Muscle of leg (tissue), 11 donors: ENCODE measurements around the gene TNIP1. TPM values are rescaled to one million over a fixed set of nuclear protein-coding genes. Genes with fewer than 3 reads are reported as not detected.

Source experiments
- DNase-seq: peaks from one replicate; pipeline ENCODE4 v3.0.0; 2013
- H3K27ac ChIP-seq: one replicate; pipeline ENCODE4 v1.5.1; 2013; ENCODE audit warnings: mild to moderate bottlenecking, low read length, control low read depth
- H3K27me3 ChIP-seq: one replicate; pipeline ENCODE4 v1.6.1; 2013; ENCODE audit warnings: low read length; ENCODE audit not compliant: control insufficient read depth, insufficient read depth
- H3K36me3 ChIP-seq: one replicate; pipeline ENCODE4 v1.6.1; 2013; ENCODE audit warnings: low read length; ENCODE audit not compliant: control insufficient read depth, insufficient read depth
- H3K4me1 ChIP-seq: one replicate; pipeline ENCODE4 v1.6.1; 2013; ENCODE audit warnings: low read length; ENCODE audit not compliant: control insufficient read depth, insufficient read depth
- H3K4me3 ChIP-seq: one replicate; pipeline ENCODE4 v1.5.1; 2013; ENCODE audit warnings: low read length, control low read depth
- H3K9me3 ChIP-seq: replicated peaks from 2 replicates; pipeline ENCODE4 v1.6.1; 2013; ENCODE audit warnings: low read depth, low read length; ENCODE audit not compliant: control insufficient read depth
- WGBS: methylation state at CpG from one replicate; pipeline ENCODE4 v1.1.5; 2013; ENCODE audit warnings: missing lambda C conversion rate; ENCODE audit not compliant: insufficient coverage; 5-methylcytosine and 5-hydroxymethylcytosine counted together
- polyA plus RNA-seq, 8 donors: library from polyadenylated mRNA; unstranded; fragments of 120-200 nt; gene quantifications; one replicate each; pipeline versions ENCODE4 v1.2.1 to v1.2.3, GENCODE V29; 2013; ENCODE audit warnings: inconsistent platforms in 1 of 8, low replicate concordance in 1 of 8; ENCODE audit not compliant: insufficient read length in 8 of 8, insufficient read depth in 1 of 8
- total RNA-seq: library from RNA; stranded (reverse); fragments of 120-200 nt; gene quantifications from one replicate; pipeline ENCODE4 v1.2.4, GENCODE V29; 2013

TNIP1 gene
- total and polyA plus RNA-seq, 9 donors, result 51.3 to 102 (median 89.2) TPM

- Histone ChIP-seq H3K4me1 (peaks cover 47% of the 10 kb centered on the region), H3K27me3 (no peaks in the 10 kb centered on the region), H3K9me3 (no peaks in the 10 kb centered on the region), H3K36me3 (no peaks in the 10 kb centered on the region), H3K27ac (peak overlapping the region; percentile 73), H3K4me3 (peak overlapping the region; percentile 23)
- DNase-seq, result no peak
- 100% methylated on average over 1 of the region's 10 CpGs for WGBS
These were observed 6.1 kb upstream of the TNIP1 start for GRCh38 chr5:151086905-151087360.

GRCh38 chr5:151086192-151086869, 5.5 kb upstream of the TNIP1 start:
- no peak for DNase-seq
- peaks cover 50% of the 10 kb centered on the region for H3K4me1 ChIP-seq
- peak overlapping the region; percentile 23 for H3K4me3 ChIP-seq
- H3K27me3 ChIP-seq, result no peaks in the 10 kb centered on the region
- H3K9me3 ChIP-seq, result no peaks in the 10 kb centered on the region
- H3K36me3 ChIP-seq, result no peaks in the 10 kb centered on the region
- H3K27ac ChIP-seq, result peak overlapping the region; percentile 73
- WGBS, result 52% methylated on average over 5 of the region's 6 CpGs

- 31% methylated on average over 7 of the region's 9 CpGs for WGBS
- no peaks in the 10 kb centered on the region for H3K9me3 ChIP-seq
- peak; percentile 61 for DNase-seq
- H3K36me3 ChIP-seq, result no peaks in the 10 kb centered on the region
- H3K27ac ChIP-seq, result peak overlapping the region; percentile 73
- no peaks in the 10 kb centered on the region for H3K27me3 ChIP-seq
- H3K4me1 ChIP-seq, result peaks cover 50% of the 10 kb centered on the region
- no peak overlapping the region for H3K4me3 ChIP-seq
These were observed 4.7 kb upstream of the TNIP1 start for GRCh38 chr5:151085517-151086041.

DNA sequence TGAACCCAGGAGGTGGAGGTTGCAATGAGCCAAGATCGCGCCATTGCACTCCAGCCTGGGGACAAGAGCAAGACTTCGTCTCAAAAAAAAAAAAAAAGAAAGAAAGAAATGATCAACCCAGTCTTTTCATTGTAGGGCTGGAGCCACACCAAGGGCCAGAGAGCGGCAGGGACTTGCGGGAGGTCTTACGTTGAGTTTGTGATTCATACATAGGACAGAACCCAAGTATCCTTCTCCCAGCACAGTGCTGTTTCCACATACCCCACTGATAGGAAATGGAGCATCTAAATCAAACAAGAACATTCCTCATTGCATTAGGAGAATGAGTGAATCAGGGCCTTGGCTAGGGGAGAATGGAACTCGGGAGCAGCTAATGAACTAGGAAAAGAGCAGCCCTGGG, 3.5 kb upstream of the TNIP1 start:
- H3K4me3 ChIP-seq, result no peak overlapping the region
- H3K36me3 ChIP-seq, result no peaks in the 10 kb centered on the region
- no peaks in the 10 kb centered on the region for H3K9me3 ChIP-seq
- WGBS, result 100% methylated on average over 1 of the region's 7 CpGs
- peak overlapping the region; percentile 15 for H3K27ac ChIP-seq
- H3K4me1 ChIP-seq, result peaks cover 56% of the 10 kb centered on the region
- no peaks in the 10 kb centered on the region for H3K27me3 ChIP-seq
- no peak for DNase-seq

- peak; percentile 78 for DNase-seq
- Histone ChIP-seq H3K27ac (peak overlapping the region; percentile 99), H3K9me3 (no peaks in the 10 kb centered on the region), H3K27me3 (no peaks in the 10 kb centered on the region), H3K36me3 (peaks cover 8% of the 10 kb centered on the region), H3K4me3 (no peak overlapping the region), H3K4me1 (peaks cover 56% of the 10 kb centered on the region)
- no CpG with 5 or more reads among the region's 3 CpGs for WGBS
These were observed 2.3 kb upstream of the TNIP1 start for GRCh38 chr5:151083081-151083676.

DNA sequence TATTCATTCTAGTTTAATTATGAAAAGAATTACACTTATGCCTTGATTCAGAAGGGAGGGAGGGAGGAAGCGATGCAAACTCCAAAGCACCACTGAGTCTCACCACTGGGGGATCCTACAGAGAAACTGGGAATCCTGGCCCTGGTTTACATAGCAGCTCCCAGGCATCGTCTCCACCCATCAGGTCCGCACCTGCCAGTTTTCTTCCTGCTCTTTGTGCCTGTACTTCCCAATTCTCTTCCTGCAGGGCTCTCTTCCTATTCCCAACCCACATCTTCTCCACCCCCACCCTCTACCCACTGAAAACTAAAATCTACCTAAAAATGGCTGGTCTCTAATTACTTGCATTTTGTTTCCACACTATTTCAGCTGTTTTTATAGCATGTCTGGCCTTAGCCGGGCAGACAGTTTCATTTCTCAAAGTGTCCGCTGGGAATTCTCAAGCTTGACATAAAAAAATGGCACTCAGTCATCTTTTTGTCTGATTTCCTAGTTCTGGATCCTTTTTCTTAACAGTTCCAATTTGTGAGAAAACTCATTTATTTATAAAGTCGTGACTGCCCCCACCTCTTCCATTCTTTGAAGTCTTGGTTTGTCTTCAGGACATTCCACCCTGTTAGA, 1.6 kb upstream of the TNIP1 start:
- H3K27me3 ChIP-seq, result no peaks in the 10 kb centered on the region
- peaks cover 11% of the 10 kb centered on the region for H3K36me3 ChIP-seq
- peaks cover 52% of the 10 kb centered on the region for H3K4me1 ChIP-seq
- WGBS, result 51% methylated on average over 4 of the region's 6 CpGs
- no peak for DNase-seq
- H3K27ac ChIP-seq, result peak overlapping the region; percentile 99
- H3K4me3 ChIP-seq, result no peak overlapping the region
- H3K9me3 ChIP-seq, result no peaks in the 10 kb centered on the region

DNA sequence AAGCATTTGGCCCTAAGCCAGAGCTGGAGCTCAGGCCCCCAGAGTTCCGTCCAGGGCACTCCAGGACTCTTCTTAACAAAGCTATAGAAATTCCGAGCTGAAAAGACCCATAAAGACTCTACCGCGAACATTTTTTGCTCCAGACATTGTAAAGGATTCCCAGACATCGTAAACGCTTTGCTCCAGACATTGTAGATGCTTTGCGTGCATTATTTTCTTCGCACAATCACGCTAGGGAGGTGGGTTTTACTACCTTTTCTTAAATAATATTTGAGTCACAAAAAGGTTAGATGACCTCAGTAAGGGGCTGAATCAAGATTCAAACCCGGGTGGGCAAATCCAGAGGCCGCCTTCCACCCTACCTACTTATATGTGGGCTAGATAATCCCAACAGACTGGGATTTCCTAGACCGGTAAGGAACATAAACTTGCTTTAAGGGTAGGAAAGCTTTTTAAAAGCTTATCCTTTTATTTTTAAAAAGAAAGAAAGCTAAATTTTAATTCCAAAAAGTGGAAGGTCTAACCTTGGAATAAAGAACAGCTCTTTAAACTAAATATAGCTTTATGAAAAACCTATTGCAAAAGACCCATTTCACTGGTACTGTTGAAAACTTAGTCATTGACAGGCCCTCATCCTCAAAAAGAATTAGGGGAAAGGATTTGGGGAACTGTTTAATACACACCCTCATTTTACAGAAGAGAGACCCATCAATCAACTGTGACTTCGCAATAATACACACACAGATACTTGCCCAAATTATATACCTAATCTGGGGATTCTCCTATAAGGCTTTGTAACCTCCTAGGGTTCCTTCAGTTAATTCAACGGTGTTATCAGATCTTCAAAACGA, 822 bp upstream of the TNIP1 start:
- peak overlapping the region; percentile 79 for H3K4me3 ChIP-seq
- H3K27me3 ChIP-seq, result no peaks in the 10 kb centered on the region
- H3K27ac ChIP-seq, result peak overlapping the region; percentile 99
- H3K36me3 ChIP-seq, result peaks cover 11% of the 10 kb centered on the region
- H3K9me3 ChIP-seq, result no peaks in the 10 kb centered on the region
- H3K4me1 ChIP-seq, result peaks cover 45% of the 10 kb centered on the region
- DNase-seq, result peak; percentile 94
- WGBS, result 0% methylated on average over 1 of the region's 15 CpGs

DNA sequence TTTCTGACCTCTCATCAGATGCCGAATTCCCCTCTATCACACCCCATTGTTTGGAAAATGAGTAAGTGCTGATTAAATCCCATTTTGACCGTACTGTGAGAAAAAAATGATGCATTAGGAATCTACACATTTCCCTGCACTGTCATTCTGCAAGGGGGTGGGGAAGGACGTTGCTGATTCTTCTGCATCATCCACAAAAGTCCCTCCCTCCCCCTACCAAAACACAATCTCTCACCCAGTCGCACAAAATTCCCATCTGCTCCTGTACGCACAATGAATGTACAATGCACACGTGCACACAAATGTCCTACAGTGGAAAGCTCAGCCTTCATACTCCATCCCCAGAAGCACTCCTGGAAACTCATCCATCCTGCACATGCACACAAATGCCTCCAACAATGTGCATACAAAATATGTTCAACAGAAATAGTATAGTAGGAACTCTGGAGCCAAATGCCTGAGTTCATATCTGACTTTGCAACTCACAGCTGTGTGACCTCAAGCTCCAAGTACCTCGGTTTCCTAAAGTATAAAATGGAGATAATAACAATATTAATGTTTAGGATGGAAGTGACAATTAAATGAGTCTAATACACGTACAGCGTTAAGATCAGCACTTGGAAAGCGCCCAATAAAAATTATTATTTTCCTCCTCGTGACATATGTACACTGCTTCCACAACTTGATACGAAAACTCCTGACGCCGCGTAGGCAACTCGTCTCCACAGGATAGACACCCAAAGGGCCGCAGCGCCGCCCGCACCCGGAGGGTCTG, 809 bp downstream of the TNIP1 start:
- Histone ChIP-seq H3K36me3 (peaks cover 11% of the 10 kb centered on the region), H3K4me1 (peaks cover 36% of the 10 kb centered on the region), H3K9me3 (no peaks in the 10 kb centered on the region), H3K4me3 (peak overlapping the region; percentile 79), H3K27ac (peak overlapping the region; percentile 99), H3K27me3 (no peaks in the 10 kb centered on the region)
- 0% methylated on average over 16 of the region's 21 CpGs for WGBS
- DNase-seq, result peak; percentile 60

GRCh38 chr5:151078490-151079262, 2.2 kb downstream of the TNIP1 start:
- H3K27me3 ChIP-seq, result no peaks in the 10 kb centered on the region
- H3K36me3 ChIP-seq, result peaks cover 11% of the 10 kb centered on the region
- WGBS, result 80% methylated on average over 10 of the region's 16 CpGs
- H3K4me3 ChIP-seq, result no peak overlapping the region
- H3K9me3 ChIP-seq, result no peaks in the 10 kb centered on the region
- H3K27ac ChIP-seq, result no peak overlapping the region
- no peak for DNase-seq
- H3K4me1 ChIP-seq, result peaks cover 33% of the 10 kb centered on the region
